ENCODE measurements around the gene CRB2. TPM values are rescaled to one million over a fixed set of nuclear protein-coding genes. Genes with fewer than 3 reads are reported as not detected.

Gene CRB2
- polyA plus RNA-seq, 1 experiment, result not detected

GRCh38 chr9:123421801-123422455, 65.9 kb downstream of the CRB2 start:
- Histone ChIP-seq H3K4me3 (ENCODE audit: low read depth, low read length) (no peak overlapping the region), H3K27me3 (ENCODE audit: control insufficient read depth, insufficient read depth, low read length) (no peaks in the 10 kb centered on the region), H3K36me3 (ENCODE audit: control insufficient read depth, insufficient read depth, low read length) (no peaks in the 10 kb centered on the region; the same call in 1 of the 2 replicates)
- no peak for TF ChIP-seq CTCF (IDR thresholded peaks at IDR 0.05; ENCODE audit: insufficient read depth, low read depth, low read length)
- no peak for DNase-seq (ENCODE audit: low read depth)
- ChIA-PET POLR2A (no interaction called here), CTCF (no interaction called here)

GRCh38 chr9:123422635-123423310, 66.8 kb downstream of the CRB2 start:
- TF ChIP-seq CTCF (IDR thresholded peaks at IDR 0.05; ENCODE audit: insufficient read depth, low read depth, low read length), result no peak
- CTCF ChIA-PET, result no interaction called here

GRCh38 chr9:123423311-123423640, 67.3 kb downstream of the CRB2 start:
- H3K36me3 ChIP-seq (ENCODE audit: control insufficient read depth, insufficient read depth, low read length), result no peaks in the 10 kb centered on the region; the same call in 1 of the 2 replicates
- no peak for DNase-seq (ENCODE audit: low read depth)
- POLR2A ChIA-PET, result no interaction called here
- CTCF ChIA-PET, result no interaction called here
- no peaks in the 10 kb centered on the region for H3K27me3 ChIP-seq (ENCODE audit: control insufficient read depth, insufficient read depth, low read length)
- no peak for TF ChIP-seq CTCF (IDR thresholded peaks at IDR 0.05; ENCODE audit: insufficient read depth, low read depth, low read length)
- no peak overlapping the region for H3K4me3 ChIP-seq (ENCODE audit: low read depth, low read length)

More at GRCh38 chr9:123422635-123423310, 66.8 kb downstream of the CRB2 start:
- POLR2A ChIA-PET, result no interaction called here
- Histone ChIP-seq H3K36me3 (ENCODE audit: control insufficient read depth, insufficient read depth, low read length) (no peaks in the 10 kb centered on the region; the same call in 1 of the 2 replicates), H3K4me3 (ENCODE audit: low read depth, low read length) (no peak overlapping the region), H3K27me3 (ENCODE audit: control insufficient read depth, insufficient read depth, low read length) (no peaks in the 10 kb centered on the region)
- no peak for DNase-seq (ENCODE audit: low read depth)

- DNase-seq (ENCODE audit: low read depth), result no peak
- ChIA-PET CTCF (no interaction called here), POLR2A (no interaction called here)
- no peaks in the 10 kb centered on the region; the same call in 1 of the 2 replicates for H3K36me3 ChIP-seq (ENCODE audit: control insufficient read depth, insufficient read depth, low read length)
- no peaks in the 10 kb centered on the region for H3K27me3 ChIP-seq (ENCODE audit: control insufficient read depth, insufficient read depth, low read length)
- TF ChIP-seq CTCF (IDR thresholded peaks at IDR 0.05; ENCODE audit: insufficient read depth, low read depth, low read length), result no peak
- H3K4me3 ChIP-seq (ENCODE audit: low read depth, low read length), result no peak overlapping the region
Measured at GRCh38 chr9:123424131-123424530, 68.1 kb downstream of the CRB2 start.

GRCh38 chr9:123424552-123425225, 68.7 kb downstream of the CRB2 start:
- ChIA-PET POLR2A (no interaction called here), CTCF (no interaction called here)
- TF ChIP-seq CTCF (IDR thresholded peaks at IDR 0.05; ENCODE audit: insufficient read depth, low read depth, low read length), result no peak
- Histone ChIP-seq H3K27me3 (ENCODE audit: control insufficient read depth, insufficient read depth, low read length) (no peaks in the 10 kb centered on the region), H3K36me3 (ENCODE audit: control insufficient read depth, insufficient read depth, low read length) (no peaks in the 10 kb centered on the region; the same call in 1 of the 2 replicates), H3K4me3 (ENCODE audit: low read depth, low read length) (no peak overlapping the region)
- DNase-seq (ENCODE audit: low read depth), result no peak
